ENCODE measurements around the gene HCAR1.
"Not testable (repeated sequence)": the region's sequence is repeated elsewhere in the genome, so short reads cannot be mapped to it uniquely, and the experiment has no call there.

Gene HCAR1

GRCh38 chr12:122730215-122731014, at the start of gene HCAR1:
TSS of gene HCAR1 (minus strand) at chr12:122730844. CDS start at chr12:122730339, 505 bp downstream.
- DNase-seq (ENCODE audit: low read depth in 3 of 3): peak in 1 of 3 experiments; percentile 64

- DNase-seq (ENCODE audit: low read depth in 3 of 3): no peak
These were observed 26.9 kb upstream of the HCAR1 start for GRCh38 chr12:122757568-122757967.

GRCh38 chr12:122754790-122755189, 24.1 kb upstream of the HCAR1 start:
- DNase-seq (ENCODE audit: low read depth in 3 of 3): no peak

GRCh38 chr12:122753319-122753650, 22.6 kb upstream of the HCAR1 start:
- DNase-seq (ENCODE audit: low read depth in 3 of 3): no peak

- DNase-seq (ENCODE audit: low read depth in 3 of 3): peak; percentile 99 to 100 (median 99)
These were observed 22.0 kb upstream of the HCAR1 start, which contains the start of gene DENR for GRCh38 chr12:122752464-122753318. TSS of gene DENR (plus strand) at chr12:122752824. CDS start at chr12:122753702, 878 bp downstream.

- not testable (repeated sequence) for DNase-seq (ENCODE audit: low read depth in 3 of 3)
These were observed 20.3 kb upstream of the HCAR1 start for GRCh38 chr12:122750781-122751515.

GRCh38 chr12:122749569-122750332, 19.1 kb upstream of the HCAR1 start:
- DNase-seq (ENCODE audit: low read depth in 3 of 3): no peak

GRCh38 chr12:122747224-122748135, 16.8 kb upstream of the HCAR1 start:
- DNase-seq (ENCODE audit: low read depth in 3 of 3): no peak

- no peak for DNase-seq (ENCODE audit: low read depth in 3 of 3)
These were observed 13.4 kb upstream of the HCAR1 start for GRCh38 chr12:122743895-122744525.

GRCh38 chr12:122740351-122740750, 9.7 kb upstream of the HCAR1 start:
- no peak for DNase-seq (ENCODE audit: low read depth in 3 of 3)

GRCh38 chr12:122738571-122738970, 7.9 kb upstream of the HCAR1 start:
- no peak for DNase-seq (ENCODE audit: low read depth in 3 of 3)

GRCh38 chr12:122732611-122733010, 2.0 kb upstream of the HCAR1 start:
- no peak for DNase-seq (ENCODE audit: low read depth in 3 of 3)

GRCh38 chr12:122732170-122732569, 1.5 kb upstream of the HCAR1 start:
- DNase-seq (ENCODE audit: low read depth in 3 of 3): no peak

GRCh38 chr12:122729583-122730214, 945 bp downstream of the HCAR1 start:
- DNase-seq (ENCODE audit: low read depth in 3 of 3): no peak

GRCh38 chr12:122726080-122726558, 4.5 kb downstream of the HCAR1 start:
- no peak for DNase-seq (ENCODE audit: low read depth in 3 of 3)

GRCh38 chr12:122725452-122726079, 5.1 kb downstream of the HCAR1 start:
- DNase-seq (ENCODE audit: low read depth in 3 of 3): no peak

GRCh38 chr12:122724641-122725243, 5.9 kb downstream of the HCAR1 start:
- DNase-seq (ENCODE audit: low read depth in 3 of 3): no peak

- no peak for DNase-seq (ENCODE audit: low read depth in 3 of 3)
These were observed 8.3 kb downstream of the HCAR1 start for GRCh38 chr12:122722387-122722786.

All from stimulated activated CD4-positive, alpha-beta T cell treated with anti-CD3 and anti-CD28 coated beads, TNF-alpha, amount 100 ng/mL, for 24 hours (primary cell).